Endothelial cell of umbilical vein (primary cell): ENCODE measurements around the gene RELN. TPM values are rescaled to one million over a fixed set of nuclear protein-coding genes. Genes with fewer than 3 reads are reported as not detected.

ENCODE experiments used
- BruUV-seq: library from RNA; stranded (reverse); fragments of 400-500 nt; replicated peaks from 2 replicates; lab custom pipeline; 2021; lab: Mats Ljungman, UMichigan
- CTCF ChIA-PET: fragments of 300-600, 350-600 bp; sonication (Branson Sonifier 250); formaldehyde crosslinking; loops from one replicate; lab custom pipeline; 2021; ENCODE audit warnings: antibody characterized with exemption, inconsistent platforms; lab: Charles Lee
- POLR2A ChIA-PET: fragments of 300-600, 350-600 bp; sonication (Branson Sonifier 250); formaldehyde crosslinking; loops from one replicate; lab custom pipeline; 2021; ENCODE audit warnings: antibody characterized with exemption, inconsistent platforms; lab: Charles Lee
- DNase-seq: peaks from one replicate; pipeline ENCODE4 v3.0.0-alpha.2; 2011; ENCODE audit warnings: low read depth, low spot score
- FAIRE-seq: peaks from 2 replicates; lab custom pipeline; 2011; peaks lifted over from hg19 to GRCh38; lab: Jason Lieb, UNC
- H2AFZ ChIP-seq: 2 replicates; pipeline ENCODE4 v1.6.0; 2012; ENCODE audit warnings: low read depth, low read length, control low read depth, inconsistent platforms
- H3K27ac ChIP-seq: 2 replicates; pipeline ENCODE4 v1.5.1; 2011; ENCODE audit warnings: low read depth, mild to moderate bottlenecking, control low read depth, low read length, moderate library complexity; ENCODE audit not compliant: insufficient read depth
- H3K27me3 ChIP-seq, 2 experiments: 2 replicates each; pipeline versions ENCODE4 v1.6.0 to v1.6.1; 2011; ENCODE audit warnings: low read length in 2 of 2, mixed read lengths in 1 of 2; ENCODE audit not compliant: control insufficient read depth in 2 of 2, insufficient read depth in 2 of 2
- H3K36me3 ChIP-seq, 2 experiments: 2 replicates in 1 of 2; 3 replicates in 1 of 2; pipeline ENCODE4 v1.5.1; 2011; ENCODE audit warnings: low read length in 2 of 2, mild to moderate bottlenecking in 1 of 2, moderate library complexity in 1 of 2; ENCODE audit not compliant: control insufficient read depth in 2 of 2, insufficient read depth in 2 of 2; ENCODE audit errors: extremely low read depth in 1 of 2
- H3K4me1 ChIP-seq: 3 replicates; pipeline ENCODE4 v1.5.1; 2011; ENCODE audit warnings: mild to moderate bottlenecking, low read length; ENCODE audit not compliant: control insufficient read depth, insufficient read depth; ENCODE audit errors: extremely low read depth
- H3K4me2 ChIP-seq: 2 replicates; pipeline ENCODE4 v1.6.1; 2011; ENCODE audit warnings: low read length, control low read depth, mixed read lengths; ENCODE audit not compliant: insufficient read depth
- H3K4me3 ChIP-seq, 3 experiments: fragments of 200-600 bp in 1 of 3; sonication (generic), shearing (Covaris generic) in 1 of 3; replicated peaks in 1 of 3; 2 replicates each; pipeline ENCODE4 v1.5.1; 2011 to 2016; ENCODE audit warnings: control low read depth in 3 of 3, low read length in 3 of 3, mild to moderate bottlenecking in 2 of 3, inconsistent platforms in 1 of 3, low read depth in 1 of 3, moderate library complexity in 1 of 3; ENCODE audit not compliant: insufficient read depth in 1 of 3
- H3K79me2 ChIP-seq: 2 replicates; pipeline ENCODE4 v1.6.0; 2012; ENCODE audit warnings: low read length, inconsistent platforms; ENCODE audit not compliant: control insufficient read depth, insufficient read depth
- H3K9ac ChIP-seq: replicated peaks from 2 replicates; pipeline ENCODE3; 2011; ENCODE audit warnings: low read length, control low read depth; ENCODE audit not compliant: insufficient read depth; ENCODE audit errors: extremely low read depth
- H3K9me1 ChIP-seq: replicated peaks from 3 replicates; pipeline ENCODE4 v1.6.0; 2011; ENCODE audit warnings: mild to moderate bottlenecking, low read length; ENCODE audit not compliant: control insufficient read depth, insufficient read depth; ENCODE audit errors: extremely low read depth
- H3K9me3 ChIP-seq: replicated peaks from 2 replicates; pipeline ENCODE4 v1.5.1; 2012; ENCODE audit warnings: low read length, inconsistent platforms; ENCODE audit not compliant: control insufficient read depth, insufficient read depth
- H4K20me1 ChIP-seq: replicated peaks from 2 replicates; pipeline ENCODE3; 2011; ENCODE audit warnings: mild to moderate bottlenecking, low read length; ENCODE audit not compliant: control insufficient read depth, insufficient read depth; ENCODE audit errors: extremely low read depth
- EZH2 ChIP-seq: IDR thresholded peaks from 2 replicates; pipeline ENCODE4 v1.6.1; 2012; ENCODE audit warnings: borderline replicate concordance, low read depth, mild to moderate bottlenecking, moderate library complexity, low read length, inconsistent platforms; ENCODE audit not compliant: severe bottlenecking
- FOS ChIP-seq: IDR thresholded peaks from 2 replicates; pipeline ENCODE4 v1.6.1; 2011; ENCODE audit warnings: mild to moderate bottlenecking, low read length, moderate library complexity, borderline replicate concordance; ENCODE audit not compliant: insufficient read depth
- GATA2 ChIP-seq: IDR thresholded peaks from 2 replicates; pipeline ENCODE4 v1.7.0; 2011; ENCODE audit warnings: low read depth, mild to moderate bottlenecking, moderate library complexity, mixed read lengths, low read length; ENCODE audit not compliant: insufficient read length, insufficient read depth
- JUN ChIP-seq: IDR thresholded peaks from 2 replicates; pipeline ENCODE4 v1.6.1; 2011; ENCODE audit warnings: borderline replicate concordance, low read depth; ENCODE audit not compliant: insufficient read length, insufficient read depth
- MYC ChIP-seq: IDR thresholded peaks from one replicate; pipeline ENCODE4 v1.6.1; 2011; ENCODE audit warnings: mild to moderate bottlenecking, low read depth, low read length
- POLR2A ChIP-seq: IDR thresholded peaks from 2 replicates; pipeline ENCODE4 v1.6.1; 2012; ENCODE audit warnings: low read depth, mild to moderate bottlenecking, control low read depth, low read length
- POLR2AphosphoS5 ChIP-seq: IDR thresholded peaks from 2 replicates; pipeline ENCODE4 v1.6.1; 2012; ENCODE audit warnings: low read depth, mild to moderate bottlenecking, control low read depth, low read length, moderate library complexity; ENCODE audit not compliant: insufficient read depth
- dilution Hi-C: fragments of 300-500 bp; cut with MboI; formaldehyde crosslinking; loops from one replicate; pipeline ENCODE4 v1.15.0; 2019; ENCODE audit warnings: low sequenced_read_pairs; ENCODE audit not compliant: extremely low pct_ligation_motif_present
- intact Hi-C: fragments of 100-400 bp; cut with micrococcal nuclease; formaldehyde crosslinking; loops from one replicate; pipeline ENCODE4 v1.10.0; 2022
- polyA plus RNA-seq, 4 experiments: library from polyadenylated mRNA; depleted of rRNA in 3 of 4; stranded (reverse) in 3 of 4; unstranded in 1 of 4; fragments of >200 nt; gene quantifications; 2 replicates each; pipeline versions ENCODE4 v1.2.1 to v1.2.3, GENCODE V29; 2011 to 2012; ENCODE audit warnings: missing spikeins in 1 of 4
- total RNA-seq: library from RNA; stranded (reverse); gene quantifications from 2 replicates; pipeline ENCODE4 v1.2.3, GENCODE V29; 2021
- TF ChIP-seq, protein P1 (sequence below): IDR thresholded peaks from 2 replicates; pipeline ENCODE4 v1.6.1; 2011; ENCODE audit not compliant: insufficient read depth, insufficient read length
- TF ChIP-seq, protein P2 (sequence below), 2 donors: IDR thresholded peaks; 1 replicate in 1 of 2; 2 replicates in 1 of 2; pipeline ENCODE4 v1.5.1; 2011; ENCODE audit warnings: low read length in 2 of 2, mild to moderate bottlenecking in 2 of 2, moderate library complexity in 2 of 2, control low read depth in 1 of 2, inconsistent platforms in 1 of 2, low read depth in 1 of 2; ENCODE audit not compliant: insufficient read depth in 1 of 2; ENCODE audit errors: extremely low read depth in 1 of 2

The RELN gene
- total and polyA plus RNA-seq, 2 donors (not counting 3 experiments of a cell fraction or from before 2014, with no cell fraction given) = 0.15 to 0.22 TPM

DNA sequence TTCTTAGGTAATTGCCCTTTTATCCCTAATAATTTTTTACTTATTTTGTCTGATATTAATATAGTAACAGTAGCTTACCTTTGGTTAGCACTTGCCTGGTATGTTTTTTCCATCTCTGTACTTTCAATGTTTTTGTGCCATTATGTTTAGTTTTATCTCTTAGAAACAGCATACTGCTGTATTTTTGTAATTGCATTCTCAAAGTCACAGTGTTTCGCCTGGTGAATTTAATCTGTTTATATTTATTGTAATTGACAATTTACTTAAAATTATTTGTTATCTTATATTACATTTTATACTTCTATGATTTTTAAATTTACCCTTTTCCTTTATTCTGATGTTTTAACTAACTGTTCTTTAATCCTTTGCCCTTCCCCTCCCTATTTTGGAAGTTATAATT, 166.4 kb downstream of the RELN start:
- Histone ChIP-seq H2AFZ (no peak overlapping the region), H3K27me3 (peaks cover 2 to 5% of the 10 kb centered on the region in 2 experiments), H3K9me1 (no peaks in the 10 kb centered on the region), H3K9ac (no peak overlapping the region), H3K4me1 (no peaks in the 10 kb centered on the region), H3K4me2 (no peak overlapping the region), H4K20me1 (no peaks in the 10 kb centered on the region), H3K79me2 (no peaks in the 10 kb centered on the region), H3K27ac (no peak overlapping the region), H3K36me3 (no peaks in the 10 kb centered on the region), H3K4me3 (no peak overlapping the region), H3K9me3 (no peaks in the 10 kb centered on the region)
- FAIRE-seq (no peak), DNase-seq (no peak)
- BruUV-seq = no TSS peak
- intact Hi-C loops = no loop called here
- dilution Hi-C loops = no loop called here
- ChIA-PET POLR2A (no interaction called here), CTCF (no interaction called here)
- no peak for TF ChIP-seq GATA2
- TF ChIP-seq MYC = no peak
- TF ChIP-seq, protein P1, sequence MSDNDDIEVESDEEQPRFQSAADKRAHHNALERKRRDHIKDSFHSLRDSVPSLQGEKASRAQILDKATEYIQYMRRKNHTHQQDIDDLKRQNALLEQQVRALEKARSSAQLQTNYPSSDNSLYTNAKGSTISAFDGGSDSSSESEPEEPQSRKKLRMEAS = no peak
- TF ChIP-seq POLR2A = no peak
- TF ChIP-seq, protein P2, sequence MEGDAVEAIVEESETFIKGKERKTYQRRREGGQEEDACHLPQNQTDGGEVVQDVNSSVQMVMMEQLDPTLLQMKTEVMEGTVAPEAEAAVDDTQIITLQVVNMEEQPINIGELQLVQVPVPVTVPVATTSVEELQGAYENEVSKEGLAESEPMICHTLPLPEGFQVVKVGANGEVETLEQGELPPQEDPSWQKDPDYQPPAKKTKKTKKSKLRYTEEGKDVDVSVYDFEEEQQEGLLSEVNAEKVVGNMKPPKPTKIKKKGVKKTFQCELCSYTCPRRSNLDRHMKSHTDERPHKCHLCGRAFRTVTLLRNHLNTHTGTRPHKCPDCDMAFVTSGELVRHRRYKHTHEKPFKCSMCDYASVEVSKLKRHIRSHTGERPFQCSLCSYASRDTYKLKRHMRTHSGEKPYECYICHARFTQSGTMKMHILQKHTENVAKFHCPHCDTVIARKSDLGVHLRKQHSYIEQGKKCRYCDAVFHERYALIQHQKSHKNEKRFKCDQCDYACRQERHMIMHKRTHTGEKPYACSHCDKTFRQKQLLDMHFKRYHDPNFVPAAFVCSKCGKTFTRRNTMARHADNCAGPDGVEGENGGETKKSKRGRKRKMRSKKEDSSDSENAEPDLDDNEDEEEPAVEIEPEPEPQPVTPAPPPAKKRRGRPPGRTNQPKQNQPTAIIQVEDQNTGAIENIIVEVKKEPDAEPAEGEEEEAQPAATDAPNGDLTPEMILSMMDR (IDR thresholded peaks at IDR 0.05; ENCODE audit: extremely low read depth in 1 of 2, insufficient read depth in 1 of 2, low read depth in 1 of 2, low read length in 2 of 2) = no peak
- TF ChIP-seq JUN = no peak
- TF ChIP-seq FOS = no peak
- TF ChIP-seq EZH2 = no peak
- TF ChIP-seq POLR2AphosphoS5 = no peak
